GM18505 (cell line): Measurements from ENCODE around the gene ZNF300.

ENCODE experiments used
- ATAC-seq: cut with Tn5 transposase; IDR thresholded peaks from one replicate; pipeline ENCODE4 v1.9.1; 2021; ENCODE audit not compliant: unreplicated experiment
- POLR2A ChIP-seq: IDR thresholded peaks from 4 replicates; pipeline ENCODE4 v1.6.1; 2011; ENCODE audit warnings: borderline replicate concordance; ENCODE audit not compliant: insufficient read depth, insufficient read length; ENCODE audit errors: extremely low read depth

The ZNF300 gene

DNA sequence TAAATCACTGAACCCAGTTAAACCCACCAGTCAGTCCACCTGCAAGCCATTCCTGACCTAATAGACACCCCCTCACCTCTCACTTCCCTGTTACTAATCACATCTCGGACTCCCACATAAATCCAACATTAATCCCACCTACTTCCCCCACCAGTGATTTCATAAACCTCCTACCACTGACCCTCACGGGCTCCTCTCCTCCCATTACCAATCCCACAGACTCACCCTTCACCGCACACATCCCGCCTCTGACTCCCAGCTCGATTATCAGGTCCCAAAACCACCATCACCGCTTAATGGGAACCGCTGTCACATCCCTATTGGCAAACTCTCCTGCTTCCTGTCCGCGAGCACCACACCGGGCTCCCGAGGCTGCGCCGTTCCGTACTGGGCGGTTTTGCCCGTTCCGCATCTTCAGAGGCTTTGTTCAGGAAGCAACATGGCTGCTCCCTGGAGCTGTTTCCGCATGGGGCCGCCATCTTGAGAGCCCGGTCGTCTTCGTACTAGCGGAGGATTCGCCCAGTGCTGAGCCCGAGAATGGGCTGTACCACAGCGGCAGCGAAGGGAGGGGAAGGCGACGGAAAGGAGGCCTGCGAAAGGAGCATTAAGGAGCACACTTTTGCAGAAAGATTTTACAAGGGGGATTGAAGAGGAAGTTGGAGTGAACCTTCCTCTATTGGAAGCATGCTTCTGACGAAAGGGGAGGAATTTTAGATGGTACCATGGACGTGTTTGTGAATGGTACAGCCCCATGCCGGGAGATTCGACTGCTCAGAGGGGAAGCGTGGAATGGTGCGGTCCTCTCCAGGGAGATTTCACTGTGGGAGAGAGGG, at the start of gene ZNF300:
ZNF300 (minus strand) TSS at position 502 of the 833 bp plus-strand sequence. CDS start 1,825 bp downstream, outside the sequence.
- ATAC-seq, result no peak

DNA sequence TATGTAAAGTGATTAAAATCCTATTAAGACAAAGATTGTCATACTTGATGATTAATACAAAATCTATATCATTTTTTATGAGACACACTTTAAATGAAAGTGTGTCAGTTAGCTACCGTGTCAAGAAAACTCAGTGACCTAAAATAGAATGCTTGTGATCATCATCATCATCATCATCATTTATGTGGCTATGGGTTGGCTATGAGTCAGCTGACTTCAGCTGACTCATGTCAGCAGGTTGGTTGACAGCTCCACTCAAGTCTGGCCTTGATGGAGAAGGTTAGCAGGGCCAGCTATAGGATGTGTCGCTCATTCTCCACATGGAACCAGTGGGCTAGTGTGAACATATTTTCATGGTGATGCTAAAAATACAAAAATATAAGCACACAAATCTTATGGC, 43.8 kb upstream of the ZNF300 start:
- no peak for TF ChIP-seq POLR2A
- no peak for ATAC-seq

More for the DNA sequence above, at the start of gene ZNF300:
- no peak for TF ChIP-seq POLR2A

DNA sequence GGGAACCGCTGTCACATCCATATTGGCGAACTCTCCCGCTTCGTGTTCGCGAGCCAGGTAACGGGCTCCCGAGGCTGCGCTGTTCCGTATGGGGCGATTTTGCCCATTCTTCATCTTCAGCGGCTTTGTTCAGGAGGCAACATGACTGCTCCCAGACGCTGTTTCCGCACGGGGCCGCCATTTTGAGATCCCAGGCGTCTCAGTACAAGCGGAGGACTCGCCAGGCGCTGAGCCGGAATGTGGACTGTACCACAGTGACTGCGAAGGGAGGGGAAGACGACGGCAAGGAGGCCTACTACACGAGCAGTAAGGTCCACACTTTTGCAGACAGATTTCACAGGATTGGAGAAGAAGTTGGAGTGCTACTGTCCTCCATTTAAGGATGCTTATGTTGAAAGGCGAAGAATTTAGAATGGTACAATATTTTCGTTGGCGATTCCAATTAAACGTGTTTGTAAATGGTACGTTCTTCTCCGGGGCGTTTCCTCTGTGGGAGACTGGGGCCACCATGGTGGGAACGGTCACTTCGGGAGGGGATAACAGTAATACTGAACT, 41.6 kb upstream of the ZNF300 start:
- no peak for TF ChIP-seq POLR2A
- ATAC-seq, result no peak

- TF ChIP-seq POLR2A, result no peak
- ATAC-seq, result no peak
Measured at GRCh38 chr5:150945947-150946346, 41.2 kb upstream of the ZNF300 start.

DNA sequence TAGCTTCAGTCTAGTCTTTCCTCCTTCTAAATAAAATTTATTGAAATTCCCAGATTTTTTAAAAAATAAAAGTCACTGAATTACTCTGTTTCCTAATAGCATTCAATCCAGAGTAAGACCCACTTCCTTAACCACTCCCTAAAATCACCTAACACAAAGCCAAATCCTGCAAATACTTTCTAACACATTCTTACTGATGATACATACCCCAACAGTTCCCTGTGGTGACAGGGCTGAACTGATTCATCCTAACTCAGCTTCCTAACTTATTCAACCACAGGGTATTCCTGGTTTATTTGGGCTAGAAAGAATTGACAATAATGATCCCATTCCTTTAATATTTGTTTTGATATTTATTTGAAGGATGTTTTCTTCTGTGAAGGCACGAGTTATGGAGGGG, 40.7 kb upstream of the ZNF300 start:
- no peak for ATAC-seq
- TF ChIP-seq POLR2A, result no peak

- no peak for ATAC-seq
- no peak for TF ChIP-seq POLR2A
Measured at GRCh38 chr5:150931368-150931965, 26.7 kb upstream of the ZNF300 start.

DNA sequence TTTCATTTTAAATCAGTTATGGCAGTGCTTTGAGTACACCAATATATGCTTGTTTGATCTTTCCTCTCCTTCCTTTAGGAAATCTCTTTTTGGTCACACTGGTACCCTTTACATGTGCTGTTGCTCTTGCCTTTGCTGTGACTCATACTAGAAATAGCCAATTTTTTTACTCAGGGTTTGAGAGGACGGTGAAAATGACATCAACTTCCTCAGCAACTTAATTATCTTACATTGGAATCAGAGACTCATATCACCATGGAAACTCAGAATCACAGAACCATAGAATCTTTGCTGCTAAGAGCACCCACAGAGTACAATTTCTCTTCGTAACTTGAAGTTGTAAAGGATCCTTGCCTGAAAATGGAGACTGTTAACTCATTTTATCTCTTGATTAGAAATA, 13.8 kb upstream of the ZNF300 start:
- no peak for ATAC-seq
- no peak for TF ChIP-seq POLR2A

- ATAC-seq, result no peak
- TF ChIP-seq POLR2A, result no peak
Measured at GRCh38 chr5:150912312-150912814, 7.6 kb upstream of the ZNF300 start.

GRCh38 chr5:150905312-150905683, 518 bp upstream of the ZNF300 start:
- TF ChIP-seq POLR2A, result no peak
- ATAC-seq, result no peak

DNA sequence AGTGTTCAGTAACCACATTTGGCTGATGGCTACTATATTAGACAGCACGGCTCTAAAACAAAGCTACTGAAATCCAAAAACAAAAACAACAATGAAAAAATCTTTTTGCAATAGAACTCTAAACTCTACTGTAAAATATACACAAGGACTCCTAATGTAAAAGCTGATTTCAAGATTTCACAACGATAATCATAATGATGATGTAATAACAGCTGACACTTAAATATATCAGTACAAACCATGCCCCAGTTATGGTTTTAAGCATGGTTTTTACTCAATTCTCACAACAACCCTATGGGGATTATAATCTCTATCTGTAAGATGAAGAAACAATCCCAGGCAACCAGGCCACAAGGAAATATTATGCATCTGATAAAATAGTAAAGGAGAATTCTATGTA, 3.3 kb downstream of the ZNF300 start:
- no peak for TF ChIP-seq POLR2A
- ATAC-seq, result no peak

DNA sequence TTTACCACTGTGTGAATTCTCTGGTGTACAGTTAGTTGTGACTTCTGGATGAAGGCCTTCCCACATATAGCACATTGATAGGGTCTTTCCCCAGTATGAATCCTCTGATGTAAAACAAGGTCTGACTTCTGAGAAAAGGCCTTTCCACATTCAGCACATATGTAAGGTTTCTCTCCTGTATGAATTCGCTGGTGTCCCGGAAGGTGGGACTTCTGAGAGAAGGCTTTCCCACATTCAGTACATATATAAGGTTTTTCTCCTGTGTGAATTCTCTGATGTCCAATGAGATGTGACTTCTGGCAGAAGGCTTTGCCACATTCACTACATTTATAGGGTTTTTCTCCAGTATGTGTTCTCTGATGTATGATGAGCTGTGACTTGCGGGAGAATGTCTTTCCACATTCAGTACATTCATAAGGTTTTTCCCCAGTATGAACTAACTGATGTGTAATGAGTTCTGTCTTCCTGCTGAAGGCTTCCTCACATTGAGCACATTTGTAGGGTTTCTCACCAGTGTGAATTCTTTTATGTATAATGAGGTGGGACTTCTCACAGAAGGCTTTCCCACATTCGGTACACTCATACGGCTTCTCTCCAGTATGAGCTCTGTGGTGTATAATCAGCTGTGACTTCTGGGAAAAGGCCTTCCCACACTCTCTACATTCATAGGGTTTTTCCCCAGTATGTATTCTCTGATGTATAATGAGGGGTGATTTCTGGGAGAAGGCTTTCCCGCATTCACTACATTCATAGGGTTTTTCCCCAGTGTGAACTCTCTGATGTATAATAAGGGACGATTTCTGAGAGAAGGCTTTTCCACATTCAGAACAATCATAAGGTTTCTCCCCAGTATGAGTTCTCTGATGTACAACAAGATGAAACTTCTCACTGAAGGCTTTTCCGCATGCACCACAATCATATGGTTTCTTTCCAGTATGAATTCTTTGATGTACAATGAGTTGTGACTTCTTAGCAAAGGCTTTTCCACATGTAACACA, 9.1 kb downstream of the ZNF300 start:
- no peak for TF ChIP-seq POLR2A
- ATAC-seq, result no peak

DNA sequence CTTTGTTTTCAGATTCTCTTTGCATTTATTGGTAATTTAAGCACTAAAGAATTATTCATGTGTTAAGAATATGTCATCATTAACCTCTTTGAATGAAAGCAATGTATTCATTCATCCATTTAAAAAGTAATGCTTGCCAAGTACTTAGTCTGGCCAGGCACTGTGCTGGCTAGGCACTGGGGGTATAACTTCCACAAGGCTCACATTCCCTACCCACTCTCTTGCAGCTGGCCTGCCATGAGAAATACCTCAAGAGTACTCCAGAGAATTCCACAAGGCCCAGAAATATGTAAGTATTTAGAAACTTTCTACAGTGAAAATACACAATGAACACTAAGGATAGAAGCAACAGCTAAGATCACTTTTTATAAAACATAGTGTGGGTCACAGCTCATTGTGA, 25.4 kb downstream of the ZNF300 start:
- no peak for ATAC-seq
- TF ChIP-seq POLR2A, result no peak

DNA sequence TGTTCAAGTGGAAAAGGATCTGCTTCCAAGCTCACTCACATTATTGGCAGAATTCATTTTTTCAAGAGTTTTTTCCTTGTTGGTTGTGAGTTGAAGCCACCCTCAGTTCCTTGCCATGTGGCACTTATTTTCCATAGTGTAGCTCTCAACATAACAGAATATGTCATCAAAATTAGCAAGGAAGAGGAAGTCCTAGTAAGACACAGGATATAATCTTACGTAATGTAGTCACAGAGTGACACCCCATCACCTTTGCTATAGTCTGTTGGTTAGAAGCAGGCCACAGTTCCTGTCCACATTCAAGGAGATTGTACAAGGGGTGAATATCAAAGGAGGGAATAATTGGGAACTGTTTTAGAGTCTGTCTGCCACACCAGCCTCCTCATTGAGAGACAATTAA, 42.7 kb downstream of the ZNF300 start:
- ATAC-seq, result no peak
- TF ChIP-seq POLR2A, result no peak
